ENCODE results near the gene SHISAL1.

SHISAL1 gene

DNA sequence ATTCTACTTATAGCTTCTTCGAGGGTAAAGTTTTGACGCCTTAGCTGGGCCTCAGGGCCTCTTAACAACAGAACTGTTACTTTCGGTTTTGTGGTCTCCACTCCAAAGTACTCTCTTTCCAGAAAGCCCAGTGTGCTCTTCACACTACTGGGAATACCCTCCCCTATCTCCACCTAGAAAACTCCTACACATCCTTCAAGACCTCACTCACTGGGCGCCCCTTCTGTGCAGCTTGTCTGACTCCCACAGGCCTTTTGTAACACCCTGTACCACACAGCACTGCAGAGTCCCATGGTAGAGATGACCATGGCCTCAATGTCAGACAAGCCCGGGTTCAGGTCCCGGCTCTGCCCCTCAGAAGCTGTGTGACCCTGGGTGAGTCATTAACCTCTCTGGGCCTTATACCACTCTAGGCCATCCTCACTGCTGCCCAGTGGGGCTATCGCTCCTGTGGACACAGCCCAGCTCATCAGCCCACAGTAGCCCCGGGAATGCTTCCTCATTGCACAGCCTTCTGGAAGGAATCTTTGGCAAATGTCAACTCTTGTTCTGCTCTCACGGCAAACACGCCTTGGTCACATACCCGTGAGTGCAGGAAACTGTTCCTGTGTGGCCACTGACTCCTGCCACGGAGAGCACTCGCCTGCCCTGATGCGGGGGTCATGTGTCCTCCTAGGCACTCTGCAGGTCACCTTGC is 51.4 kb downstream of the SHISAL1 start:
- DNase-seq (ENCODE audit: insufficient read length, low spot score): no peak
- no peak for FAIRE-seq

DNA sequence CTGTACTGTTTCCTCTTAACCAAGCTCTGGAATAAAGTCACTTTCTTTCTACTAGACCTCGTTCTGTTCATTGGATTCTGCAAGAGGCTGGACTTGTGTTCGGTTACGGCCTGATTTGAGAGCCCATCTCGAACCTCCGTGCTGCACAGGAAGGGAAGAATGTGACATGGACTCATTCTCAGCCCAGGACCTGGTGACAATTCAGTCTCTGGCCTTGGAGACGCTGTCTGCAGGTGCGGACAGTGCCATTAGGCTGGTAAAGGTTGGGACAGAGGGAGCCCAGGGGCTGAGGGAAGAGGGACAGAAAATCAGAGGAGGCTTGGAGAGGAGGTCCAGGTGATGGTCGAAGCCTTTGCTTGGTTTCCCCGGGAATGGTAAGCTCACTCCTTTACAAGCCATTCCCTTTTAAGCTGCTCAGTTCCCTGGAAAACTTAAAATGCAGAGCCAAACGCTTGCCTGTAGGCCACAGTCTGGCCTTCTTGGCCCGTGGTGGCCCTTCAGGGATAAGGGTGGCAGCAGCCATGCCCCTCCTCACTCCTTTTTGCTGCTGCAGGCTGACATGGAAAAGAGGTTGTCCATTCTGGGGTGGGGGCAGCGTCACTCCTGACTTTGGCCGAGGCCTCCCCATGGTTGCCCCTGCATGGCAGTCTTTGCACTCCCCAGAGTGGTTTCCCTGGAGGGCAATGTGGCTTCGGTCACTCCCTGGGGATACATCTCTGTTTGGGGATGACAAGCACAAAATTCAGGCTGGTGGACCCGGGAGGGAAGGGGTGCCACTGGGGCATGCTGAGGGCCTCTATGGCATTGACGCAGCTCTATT is 52.3 kb downstream of the SHISAL1 start:
- TF ChIP-seq POLR2A (IDR thresholded peaks at IDR 0.05; ENCODE audit: low read depth, low read length) (no peak), SPI1 (IDR thresholded peaks at IDR 0.05; ENCODE audit: low read depth, low read length) (no peak), PAX5 (IDR thresholded peaks at IDR 0.05; ENCODE audit: insufficient read depth, low read length, severe bottlenecking) (no peak), POLR2AphosphoS5 (IDR thresholded peaks at IDR 0.05; ENCODE audit: low read depth, low read length) (no peak)
- DNase-seq (ENCODE audit: insufficient read length, low spot score): no peak
- FAIRE-seq: no peak

More for the DNA sequence above, 51.4 kb downstream of the SHISAL1 start:
- TF ChIP-seq POU2F2 (IDR thresholded peaks at IDR 0.05; ENCODE audit: low read depth, low read length) (no peak), POLR2AphosphoS5 (IDR thresholded peaks at IDR 0.05; ENCODE audit: low read depth, low read length) (no peak), PAX5 (IDR thresholded peaks at IDR 0.05; ENCODE audit: insufficient read depth, low read length, severe bottlenecking) (no peak), SPI1 (IDR thresholded peaks at IDR 0.05; ENCODE audit: low read depth, low read length) (no peak), POLR2A (IDR thresholded peaks at IDR 0.05; ENCODE audit: low read depth, low read length) (no peak), TAF1 (IDR thresholded peaks at IDR 0.05; ENCODE audit: low read depth, low read length) (no peak)

DNA sequence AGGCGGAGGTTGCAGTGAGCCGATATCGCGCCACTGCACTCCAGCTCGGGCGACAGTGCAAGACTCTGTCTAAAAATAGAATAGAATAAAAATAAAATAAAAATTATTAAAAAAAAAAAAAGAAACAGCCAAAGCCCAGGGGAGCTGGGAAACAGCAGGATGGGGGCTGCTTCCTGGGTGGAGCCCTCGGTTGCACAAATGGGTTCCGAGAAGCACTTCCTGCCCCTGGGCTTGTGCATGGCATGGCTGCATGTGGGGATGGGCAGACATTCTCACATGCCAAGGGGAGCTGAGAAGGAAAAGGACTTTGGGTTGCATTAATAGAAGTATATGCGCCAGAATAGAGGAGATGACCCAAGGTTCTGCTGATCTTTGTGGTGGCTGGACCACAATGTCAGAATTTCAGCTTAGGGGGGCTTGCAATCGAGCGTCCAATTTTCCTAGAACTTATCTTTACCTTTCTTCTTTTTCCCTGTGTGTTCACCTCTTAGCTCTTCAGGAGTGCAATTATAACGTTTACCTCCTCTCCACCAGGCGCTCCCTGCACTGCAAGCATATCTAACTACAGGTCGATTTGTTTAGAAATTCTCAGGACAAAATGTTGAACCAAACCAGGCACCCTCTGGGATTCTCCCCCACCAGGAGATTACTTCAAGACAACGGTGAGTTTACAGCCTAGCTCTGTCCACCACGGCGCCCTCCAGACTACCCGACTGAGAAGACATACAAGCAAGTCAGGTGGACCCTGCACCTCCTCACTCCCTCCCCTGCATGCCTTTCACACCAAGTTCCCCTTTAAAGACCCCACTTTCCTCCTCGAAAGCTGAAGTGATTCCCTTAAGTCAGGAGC is 53.2 kb downstream of the SHISAL1 start:
- FAIRE-seq: no peak
- TF ChIP-seq TAF1 (IDR thresholded peaks at IDR 0.05; ENCODE audit: low read depth, low read length): no peak
- no peak for TF ChIP-seq POLR2AphosphoS5 (IDR thresholded peaks at IDR 0.05; ENCODE audit: low read depth, low read length)
- no peak for TF ChIP-seq POLR2A (IDR thresholded peaks at IDR 0.05; ENCODE audit: low read depth, low read length)
- no peak for TF ChIP-seq SPI1 (IDR thresholded peaks at IDR 0.05; ENCODE audit: low read depth, low read length)
- no peak for TF ChIP-seq POU2F2 (IDR thresholded peaks at IDR 0.05; ENCODE audit: low read depth, low read length)
- TF ChIP-seq PAX5 (IDR thresholded peaks at IDR 0.05; ENCODE audit: insufficient read depth, low read length, severe bottlenecking): no peak

DNA sequence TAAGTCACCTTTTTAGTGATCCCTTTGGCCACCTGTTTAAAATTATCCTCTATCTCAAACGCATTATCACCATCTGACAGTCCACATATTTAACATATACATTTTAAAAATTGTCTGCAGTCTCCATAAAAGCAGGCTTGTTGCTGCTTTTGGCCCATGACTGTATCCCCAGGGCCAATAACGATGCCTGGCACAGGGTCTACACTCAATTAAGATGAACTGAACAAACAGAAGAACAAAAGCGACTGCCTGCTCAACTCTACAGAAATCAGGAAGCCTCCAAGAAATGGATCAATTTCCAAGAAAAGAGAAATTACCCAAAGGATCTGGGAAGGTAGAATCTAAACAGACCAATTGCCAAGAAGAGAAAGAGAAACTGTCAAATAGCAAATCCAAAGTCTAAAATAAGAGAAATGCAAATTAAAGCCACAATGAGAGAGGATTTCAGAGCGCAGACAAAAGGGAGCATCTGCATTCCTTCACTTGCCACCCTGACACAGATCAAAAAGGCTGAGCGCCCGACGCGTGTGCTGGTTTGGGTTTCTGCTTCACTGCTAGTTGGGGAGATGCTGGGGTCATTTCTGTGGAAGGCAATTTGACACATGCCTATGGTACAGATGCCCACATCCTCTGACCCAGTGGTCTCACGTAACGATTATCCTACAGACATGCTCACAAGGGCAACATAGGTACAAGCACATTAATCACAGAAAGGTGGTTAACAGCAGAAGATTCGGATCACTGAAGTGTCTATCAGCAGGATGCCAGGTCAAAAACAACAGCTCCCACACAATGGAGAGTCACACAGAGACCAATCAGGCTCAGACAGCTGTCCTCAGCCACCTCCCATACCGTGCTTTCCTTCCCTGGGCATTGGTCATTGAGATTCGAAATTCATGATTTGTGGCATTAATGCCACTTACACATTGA is 55.9 kb downstream of the SHISAL1 start:
- FAIRE-seq (no peak), DNase-seq (ENCODE audit: insufficient read length, low spot score) (no peak)
- TF ChIP-seq SPI1 (IDR thresholded peaks at IDR 0.05; ENCODE audit: low read depth, low read length): no peak
- no peak for TF ChIP-seq POLR2A (IDR thresholded peaks at IDR 0.05; ENCODE audit: low read depth, low read length)
- no peak for TF ChIP-seq POU2F2 (IDR thresholded peaks at IDR 0.05; ENCODE audit: low read depth, low read length)
- TF ChIP-seq TAF1 (IDR thresholded peaks at IDR 0.05; ENCODE audit: low read depth, low read length): no peak
- TF ChIP-seq PAX5 (IDR thresholded peaks at IDR 0.05; ENCODE audit: insufficient read depth, low read length, severe bottlenecking): no peak
- no peak for TF ChIP-seq POLR2AphosphoS5 (IDR thresholded peaks at IDR 0.05; ENCODE audit: low read depth, low read length)

More for the DNA sequence above, 53.2 kb downstream of the SHISAL1 start:
- DNase-seq (ENCODE audit: insufficient read length, low spot score): no peak

DNA sequence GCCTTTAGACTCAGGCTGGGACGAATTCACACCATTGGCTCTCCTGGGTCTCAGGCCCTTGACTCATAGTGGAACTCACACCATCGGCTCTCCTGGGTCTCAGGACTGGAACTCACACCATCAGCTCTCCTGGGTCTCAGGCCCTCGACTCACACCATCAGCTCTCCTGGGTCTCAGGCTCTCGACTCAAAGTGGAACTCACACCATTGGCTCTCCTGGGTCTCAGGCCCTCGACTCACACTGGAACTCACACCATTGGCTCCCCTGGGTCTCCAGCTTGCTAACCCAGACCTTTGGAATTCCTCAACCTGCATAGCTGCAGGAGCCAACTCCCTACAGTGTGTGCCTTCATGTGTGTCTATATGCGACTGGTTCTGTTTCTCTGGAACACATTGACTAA is 56.7 kb downstream of the SHISAL1 start:
- no peak for FAIRE-seq
- no peak for DNase-seq (ENCODE audit: insufficient read length, low spot score)
- TF ChIP-seq TAF1 (IDR thresholded peaks at IDR 0.05; ENCODE audit: low read depth, low read length) (no peak), SPI1 (IDR thresholded peaks at IDR 0.05; ENCODE audit: low read depth, low read length) (no peak), POLR2A (IDR thresholded peaks at IDR 0.05; ENCODE audit: low read depth, low read length) (no peak), POLR2AphosphoS5 (IDR thresholded peaks at IDR 0.05; ENCODE audit: low read depth, low read length) (no peak), PAX5 (IDR thresholded peaks at IDR 0.05; ENCODE audit: insufficient read depth, low read length, severe bottlenecking) (no peak), POU2F2 (IDR thresholded peaks at IDR 0.05; ENCODE audit: low read depth, low read length) (no peak)

DNA sequence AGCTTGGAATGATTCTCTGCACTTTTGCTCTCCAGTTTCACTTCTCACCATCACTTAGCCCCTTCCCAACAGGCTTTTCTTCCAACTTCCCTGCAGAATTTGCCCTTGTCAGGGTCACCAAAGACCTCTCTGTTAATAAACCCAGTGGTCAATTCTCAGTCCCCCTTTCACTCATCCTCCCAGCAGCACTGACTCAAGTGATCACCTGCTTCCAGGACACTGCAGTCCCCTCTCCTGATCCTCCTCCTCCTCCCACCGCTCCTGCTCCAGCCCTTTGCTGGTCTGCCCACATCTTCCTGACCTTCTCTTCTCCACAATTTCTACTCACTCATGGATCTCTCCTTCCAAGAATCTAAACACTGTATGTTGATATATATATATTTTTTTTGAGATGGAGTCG is 57.9 kb downstream of the SHISAL1 start:
- TF ChIP-seq SPI1 (IDR thresholded peaks at IDR 0.05; ENCODE audit: low read depth, low read length) (no peak), POU2F2 (IDR thresholded peaks at IDR 0.05; ENCODE audit: low read depth, low read length) (no peak), TAF1 (IDR thresholded peaks at IDR 0.05; ENCODE audit: low read depth, low read length) (no peak), POLR2AphosphoS5 (IDR thresholded peaks at IDR 0.05; ENCODE audit: low read depth, low read length) (no peak), POLR2A (IDR thresholded peaks at IDR 0.05; ENCODE audit: low read depth, low read length) (no peak), PAX5 (IDR thresholded peaks at IDR 0.05; ENCODE audit: insufficient read depth, low read length, severe bottlenecking) (no peak)
- no peak for FAIRE-seq
- DNase-seq (ENCODE audit: insufficient read length, low spot score): no peak

DNA sequence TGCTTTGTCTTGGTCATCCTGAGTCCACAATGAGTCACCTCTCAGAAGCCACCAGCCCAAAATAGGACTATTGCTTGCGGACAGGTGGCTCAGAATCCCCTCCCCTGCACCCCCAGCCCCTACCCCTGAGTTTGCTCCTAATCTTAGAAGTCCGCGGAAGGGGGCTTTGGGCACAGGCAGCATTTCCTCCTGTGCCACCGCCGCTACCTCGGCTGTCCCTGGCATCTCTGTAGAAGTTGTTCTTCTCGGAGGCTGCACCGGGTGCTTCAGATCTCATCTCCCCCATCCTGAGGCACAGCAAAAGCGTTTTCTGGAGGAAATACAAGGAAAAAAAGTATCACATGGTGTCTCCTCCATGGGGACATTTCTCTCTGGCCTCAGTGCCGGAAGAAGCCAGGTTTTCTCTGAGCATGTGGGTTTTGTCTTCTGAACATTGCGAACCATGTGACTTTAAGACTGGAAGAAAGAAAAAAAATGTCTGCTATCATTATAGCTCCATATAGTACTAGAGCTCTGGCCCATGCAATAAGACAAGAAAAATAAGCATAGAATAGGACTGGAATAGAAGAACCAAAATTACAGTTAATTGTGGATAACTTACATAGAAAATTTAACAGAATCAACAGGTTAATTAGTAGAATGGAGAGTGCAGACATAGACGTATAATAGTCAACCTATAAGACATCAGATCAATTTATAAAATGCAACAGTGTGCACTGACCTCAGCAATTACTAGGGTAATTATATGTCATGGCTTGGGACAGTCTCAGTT is 63.2 kb downstream of the SHISAL1 start:
- no peak for DNase-seq (ENCODE audit: insufficient read length, low spot score)
- TF ChIP-seq POLR2AphosphoS5 (IDR thresholded peaks at IDR 0.05; ENCODE audit: low read depth, low read length) (no peak), TAF1 (IDR thresholded peaks at IDR 0.05; ENCODE audit: low read depth, low read length) (no peak), SPI1 (IDR thresholded peaks at IDR 0.05; ENCODE audit: low read depth, low read length) (no peak), PAX5 (IDR thresholded peaks at IDR 0.05; ENCODE audit: insufficient read depth, low read length, severe bottlenecking) (no peak), POU2F2 (IDR thresholded peaks at IDR 0.05; ENCODE audit: low read depth, low read length) (no peak), POLR2A (IDR thresholded peaks at IDR 0.05; ENCODE audit: low read depth, low read length) (no peak)
- no peak for FAIRE-seq
